A549 (cell line): ENCODE measurements around the gene OR10G7.

Experiments
- BHLHE40 ChIP-seq: IDR thresholded peaks from 2 replicates; pipeline ENCODE4 v1.6.1; 2012; ENCODE audit warnings: low read depth, low read length, inconsistent platforms
- CTCF ChIP-seq: fragments of >200 bp; sonication (Bioruptor Twin); formaldehyde crosslinking; IDR thresholded peaks from 3 replicates; pipeline ENCODE4 v1.5.1; 2016
- EP300 ChIP-seq, 2 experiments: fragments of >200 bp; sonication (Bioruptor Twin); formaldehyde crosslinking; IDR thresholded peaks; 2 replicates in 1 of 2; 3 replicates in 1 of 2; pipeline ENCODE4 v1.6.1; 2016 to 2017
- FOXS1 ChIP-seq: fragments of 250-450 bp; sonication (Bioruptor Pico); IDR thresholded peaks from 2 replicates; pipeline ENCODE4 v1.5.0; 2020; ENCODE audit warnings: mild to moderate bottlenecking, moderate library complexity
- MAFK ChIP-seq: fragments of 450-650 bp; IDR thresholded peaks from 2 replicates; pipeline ENCODE4 v1.6.1; 2014; ENCODE audit not compliant: partially characterized antibody
- MAX ChIP-seq: IDR thresholded peaks from 2 replicates; pipeline ENCODE4 v1.6.1; 2012
- NFE2L2 ChIP-seq: fragments of 150-350 bp; conservative IDR thresholded peaks from 2 replicates; pipeline ENCODE4 v1.6.1; 2014; ENCODE audit warnings: low read length
- POLR2A ChIP-seq: IDR thresholded peaks from 2 replicates; pipeline ENCODE4 v1.6.1; 2012; ENCODE audit warnings: mild to moderate bottlenecking, low read length
- TFCP2L1 ChIP-seq: fragments of 250-450 bp; sonication (Bioruptor Pico); IDR thresholded peaks from 2 replicates; pipeline ENCODE4 v1.5.0; 2021; ENCODE audit warnings: mild to moderate bottlenecking

GRCh38 chr11:124075492-124075840, 34.3 kb upstream of the OR10G7 start:
- TF ChIP-seq POLR2A, result no peak
- no peak for TF ChIP-seq TFCP2L1 (CRISPR knock-in tag)
- TF ChIP-seq EP300 (IDR thresholded peaks at IDR 0.05), result no peak
- TF ChIP-seq CTCF, result no peak
- TF ChIP-seq MAX, result no peak
- TF ChIP-seq MAFK, result no peak
- TF ChIP-seq NFE2L2, result no peak
- no peak for TF ChIP-seq BHLHE40
- TF ChIP-seq FOXS1 (CRISPR knock-in tag), result no peak
